Natural killer cell treated with Interleukin-12 subunit alpha and Interleukin-12 subunit beta and Interleukin-15 and Interleukin-18, amount 100 ng/mL, for 72 hours (primary cell): ENCODE measurements around the gene PRR30. TPM values are rescaled to one million over a fixed set of nuclear protein-coding genes. Genes with fewer than 3 reads are reported as not detected.

Experiments
- ATAC-seq, 2 donors: fragments of 150-1000 bp; cut with Tn5 transposase in 1 of 2; sonication (Bioruptor Pico), chemical (Tn5 transposase) in 1 of 2; 2 replicates each; pipeline ENCODE4 v1.10.0; 2021
- DNase-seq: peaks from one replicate; pipeline ENCODE4 v3.0.0; 2022; ENCODE audit warnings: low spot score
- H3K27ac Mint-ChIP-seq, 2 donors: 1 replicate in 1 of 2; 2 replicates in 1 of 2; pipeline ENCODE4 v1.8.0; 2022; ENCODE audit warnings: mixed read lengths in 2 of 2, mild to moderate bottlenecking in 1 of 2, moderate library complexity in 1 of 2
- H3K27me3 Mint-ChIP-seq, 2 donors: 1 replicate in 1 of 2; 2 replicates in 1 of 2; pipeline ENCODE4 v1.8.0; 2022; ENCODE audit warnings: mixed read lengths in 2 of 2
- H3K36me3 Mint-ChIP-seq: one replicate; pipeline ENCODE4 v1.8.0; 2022; ENCODE audit warnings: mixed read lengths
- H3K4me1 Mint-ChIP-seq, 2 donors: 1 replicate in 1 of 2; 2 replicates in 1 of 2; pipeline ENCODE4 v1.8.0; 2022; ENCODE audit warnings: low read depth in 2 of 2, mixed read lengths in 2 of 2, mild to moderate bottlenecking in 1 of 2
- H3K4me3 Mint-ChIP-seq: one replicate; pipeline ENCODE4 v1.8.0; 2022; ENCODE audit warnings: mixed read lengths
- H3K9me3 Mint-ChIP-seq: 2 replicates; pipeline ENCODE4 v1.8.0; 2022; ENCODE audit warnings: mixed read lengths
- total RNA-seq, 2 donors: library from RNA; stranded (reverse); gene quantifications; one replicate each; pipeline ENCODE4 v1.2.3, GENCODE V29; 2022

Gene PRR30
- total RNA-seq, 2 donors from 2014 or later = not detected

DNA sequence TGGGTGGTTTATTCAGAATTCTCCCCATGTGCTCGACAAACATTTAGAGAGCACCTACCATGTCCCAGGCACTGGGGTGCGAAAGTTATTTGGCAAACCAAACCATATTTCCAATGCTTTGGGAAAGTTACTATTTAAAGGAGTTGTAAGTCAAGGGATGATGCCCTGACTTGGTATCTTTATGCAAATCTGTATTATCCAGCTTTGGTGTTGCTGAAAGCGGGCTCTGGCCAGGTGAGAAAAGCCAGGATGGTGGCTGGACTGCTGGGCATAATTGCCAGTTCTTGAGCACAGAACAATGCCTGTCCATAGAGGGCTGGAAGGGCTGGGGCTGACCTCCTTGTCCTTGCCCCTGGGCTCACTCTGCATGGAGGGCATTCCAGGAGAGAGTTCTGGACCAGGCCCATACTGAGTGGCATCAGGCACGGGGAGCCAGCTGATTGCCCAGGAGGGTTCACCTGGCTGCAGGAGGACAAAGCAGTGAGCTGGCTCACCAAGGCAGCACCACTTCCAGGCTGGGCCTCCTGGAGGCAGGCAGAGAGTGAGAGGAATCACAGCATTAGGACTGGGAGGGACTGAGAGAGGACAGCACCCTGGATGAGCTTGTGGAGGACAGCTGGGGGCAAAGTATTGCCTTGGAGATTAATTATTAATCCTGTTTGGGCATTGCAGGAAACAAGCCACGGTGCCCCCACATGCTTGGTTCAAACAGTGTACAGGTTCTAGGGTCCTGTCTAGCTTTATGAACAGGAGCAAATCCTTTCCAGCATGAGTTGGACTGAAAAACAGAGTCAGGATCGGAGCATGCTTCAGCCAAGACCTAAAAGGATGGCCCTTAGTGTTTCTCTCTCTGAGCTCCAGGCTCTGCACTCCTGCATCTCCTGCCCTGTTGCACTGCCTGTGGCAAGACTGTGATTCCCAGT, 45.5 kb downstream of the PRR30 start:
- Mint-ChIP-seq H3K9me3 (no peaks in the 10 kb centered on the region), H3K4me1 (peaks cover 0 to 19% of the 10 kb centered on the region in 2 donors), H3K27me3 (no peaks in the 10 kb centered on the region), H3K4me3 (no peak overlapping the region), H3K27ac (no peak overlapping the region), H3K36me3 (no peaks in the 10 kb centered on the region)
- ATAC-seq (no peak), DNase-seq (no peak)

DNA sequence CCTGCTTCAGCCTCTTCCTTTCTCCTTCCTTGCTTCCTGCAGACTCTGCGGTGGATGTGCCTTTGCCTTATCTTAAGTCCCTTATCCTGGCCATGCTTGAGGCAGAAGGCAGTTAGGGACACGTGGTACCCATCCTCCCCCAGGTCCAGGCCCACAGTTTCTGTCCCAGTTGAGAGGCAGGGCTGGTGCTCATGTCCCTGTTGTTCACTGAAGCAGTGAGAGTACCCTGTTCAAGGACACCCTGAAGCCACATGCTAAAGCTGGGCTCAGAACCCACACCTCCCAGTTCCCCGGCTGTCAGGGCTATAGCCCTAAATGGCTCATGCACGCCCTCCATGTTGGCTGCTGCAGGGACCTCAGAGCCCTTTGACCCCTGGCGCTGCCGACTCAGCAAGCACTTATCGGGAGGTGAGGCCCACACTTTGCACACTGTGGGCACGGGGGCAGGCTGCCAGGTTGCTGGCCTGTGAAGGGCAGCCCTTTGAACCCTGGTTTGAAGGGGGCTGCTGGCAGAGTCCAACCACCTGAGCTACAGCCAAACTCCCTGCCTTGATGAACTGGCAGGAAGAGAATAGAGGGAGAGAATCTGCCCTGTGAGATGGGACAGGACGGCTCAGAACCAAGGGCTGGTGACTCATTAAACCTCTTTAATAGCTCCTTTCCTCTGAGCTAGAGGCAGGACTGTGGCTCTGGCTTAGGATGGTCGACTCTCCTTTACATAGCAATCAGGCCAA, 46.3 kb downstream of the PRR30 start:
- DNase-seq = no peak
- no peaks in the 10 kb centered on the region for H3K9me3 Mint-ChIP-seq
- ATAC-seq = no peak
- no peaks in the 10 kb centered on the region for H3K36me3 Mint-ChIP-seq
- peaks cover 0 to 19% of the 10 kb centered on the region in 2 donors for H3K4me1 Mint-ChIP-seq
- H3K27me3 Mint-ChIP-seq = no peaks in the 10 kb centered on the region
- H3K4me3 Mint-ChIP-seq = no peak overlapping the region
- H3K27ac Mint-ChIP-seq = no peak overlapping the region

DNA sequence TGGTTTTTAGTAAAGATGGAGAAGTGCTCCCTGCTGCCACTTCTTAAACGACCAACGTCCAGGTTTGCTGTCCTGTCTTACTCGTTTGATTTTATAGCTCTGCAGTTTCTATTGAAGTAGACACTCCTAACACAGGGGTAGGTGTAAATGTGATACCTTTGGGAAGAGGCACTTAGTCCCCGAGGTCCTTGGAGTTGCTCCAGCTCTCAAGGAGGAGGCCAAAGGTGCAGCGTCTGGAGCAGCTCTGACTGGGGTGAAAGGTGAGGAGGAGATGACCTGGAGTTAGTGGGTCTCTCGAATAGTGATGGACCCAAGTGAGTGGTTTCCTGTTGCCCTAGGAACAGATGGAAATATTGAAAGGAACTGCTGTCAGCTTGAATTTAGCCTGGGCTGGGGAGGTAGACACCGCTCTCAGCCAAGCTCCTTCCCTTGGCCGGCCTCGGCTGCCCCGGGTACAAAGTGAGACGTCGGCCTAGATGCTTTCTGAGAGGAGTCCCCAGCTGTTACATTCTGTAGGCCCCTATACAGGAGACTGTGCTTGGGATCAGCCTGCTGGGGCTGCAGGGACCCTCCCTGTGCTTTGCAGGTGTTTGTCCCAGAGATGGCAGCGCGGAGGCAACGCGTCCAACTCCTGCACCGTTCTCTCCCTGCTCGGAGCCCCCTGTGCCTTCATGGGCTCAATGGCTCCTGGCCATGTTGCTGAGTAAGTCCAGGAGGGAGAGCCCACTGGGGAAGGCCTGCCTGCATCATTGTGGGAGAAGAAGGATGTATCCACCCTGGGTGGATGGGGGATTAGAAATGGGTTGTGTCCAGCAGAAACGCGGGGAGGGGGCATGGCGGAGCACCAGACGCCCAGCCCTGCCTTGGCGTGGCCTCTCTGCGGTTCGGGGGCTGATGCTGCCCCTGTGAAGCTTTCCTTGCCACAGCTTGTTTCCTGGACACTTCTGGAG, 47.2 kb downstream of the PRR30 start:
- DNase-seq (no peak), ATAC-seq (no peak)
- no peak overlapping the region for H3K27ac Mint-ChIP-seq
- no peaks in the 10 kb centered on the region for H3K27me3 Mint-ChIP-seq
- peaks cover 0 to 19% of the 10 kb centered on the region in 2 donors for H3K4me1 Mint-ChIP-seq
- H3K9me3 Mint-ChIP-seq = no peaks in the 10 kb centered on the region
- H3K36me3 Mint-ChIP-seq = no peaks in the 10 kb centered on the region
- no peak overlapping the region for H3K4me3 Mint-ChIP-seq

DNA sequence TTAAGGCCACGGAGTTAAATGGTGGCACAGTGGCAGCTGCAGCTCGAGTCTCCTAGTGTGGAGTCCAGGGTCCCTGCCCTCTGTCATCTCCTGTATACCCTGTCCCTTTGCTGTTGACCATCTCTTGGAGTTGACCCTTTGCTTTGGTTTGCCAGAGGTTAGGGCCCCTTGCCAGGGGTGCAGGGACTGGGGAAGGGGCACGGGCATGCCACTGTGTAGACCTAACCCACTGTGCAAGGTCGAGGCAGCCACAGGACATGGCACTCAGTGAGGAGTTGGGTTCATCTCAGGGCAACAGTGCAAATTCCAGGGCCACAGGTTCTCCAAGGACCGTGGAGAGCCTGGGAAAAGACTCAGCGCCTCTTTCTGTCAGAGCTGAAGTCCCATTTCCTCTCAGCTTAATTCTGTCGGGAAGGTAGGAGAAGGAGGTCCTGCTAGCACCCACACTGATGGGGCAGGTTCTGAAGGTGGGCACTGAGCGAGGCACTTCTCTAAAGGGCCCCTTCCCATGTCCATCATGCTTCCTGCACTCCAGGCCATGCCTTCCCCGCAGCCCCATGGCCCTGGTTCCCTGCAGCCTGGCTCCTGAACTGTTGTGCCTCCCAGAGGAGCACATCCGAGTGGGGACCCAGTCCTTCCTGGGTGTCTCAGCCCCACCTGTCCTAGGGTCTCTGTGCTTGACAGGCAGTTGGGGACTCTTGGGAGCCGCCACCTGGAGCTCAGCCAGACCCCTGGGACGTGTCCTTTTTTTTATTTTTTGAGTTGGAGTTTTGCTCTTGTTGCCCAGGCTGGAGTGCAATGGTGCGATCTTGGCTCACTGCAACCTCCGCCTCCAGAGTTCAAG, 49.9 kb downstream of the PRR30 start:
- Mint-ChIP-seq H3K4me3 (no peak overlapping the region), H3K36me3 (no peaks in the 10 kb centered on the region), H3K27me3 (no peaks in the 10 kb centered on the region), H3K27ac (no peak overlapping the region), H3K4me1 (peaks cover 7 to 16% of the 10 kb centered on the region in 2 donors), H3K9me3 (no peaks in the 10 kb centered on the region)
- no peak for DNase-seq
- ATAC-seq = no peak

DNA sequence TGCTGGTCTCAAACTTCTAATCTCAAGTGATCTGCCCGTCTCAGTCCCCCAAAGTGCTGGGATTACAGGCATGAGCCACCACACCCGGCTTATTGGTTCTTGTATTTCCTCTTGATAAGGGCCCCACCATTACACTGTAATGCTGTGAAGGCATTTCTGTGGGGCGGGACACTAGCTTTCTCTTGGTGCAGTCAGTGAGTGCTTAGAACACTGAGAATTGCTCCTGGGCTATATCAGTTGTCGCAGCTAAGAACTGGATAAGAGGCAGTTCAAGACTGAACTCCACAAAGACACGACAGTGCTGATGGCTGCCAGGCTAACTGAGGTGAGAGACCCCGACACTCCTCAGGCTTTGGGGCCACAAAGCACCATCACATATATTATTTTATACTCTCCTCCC, 50.6 kb downstream of the PRR30 start:
- peaks cover 7 to 20% of the 10 kb centered on the region in 2 donors for H3K4me1 Mint-ChIP-seq
- ATAC-seq = no peak
- no peaks in the 10 kb centered on the region for H3K9me3 Mint-ChIP-seq
- DNase-seq = no peak
- H3K27ac Mint-ChIP-seq = no peak overlapping the region
- no peaks in the 10 kb centered on the region for H3K36me3 Mint-ChIP-seq
- H3K4me3 Mint-ChIP-seq = no peak overlapping the region
- no peaks in the 10 kb centered on the region for H3K27me3 Mint-ChIP-seq

DNA sequence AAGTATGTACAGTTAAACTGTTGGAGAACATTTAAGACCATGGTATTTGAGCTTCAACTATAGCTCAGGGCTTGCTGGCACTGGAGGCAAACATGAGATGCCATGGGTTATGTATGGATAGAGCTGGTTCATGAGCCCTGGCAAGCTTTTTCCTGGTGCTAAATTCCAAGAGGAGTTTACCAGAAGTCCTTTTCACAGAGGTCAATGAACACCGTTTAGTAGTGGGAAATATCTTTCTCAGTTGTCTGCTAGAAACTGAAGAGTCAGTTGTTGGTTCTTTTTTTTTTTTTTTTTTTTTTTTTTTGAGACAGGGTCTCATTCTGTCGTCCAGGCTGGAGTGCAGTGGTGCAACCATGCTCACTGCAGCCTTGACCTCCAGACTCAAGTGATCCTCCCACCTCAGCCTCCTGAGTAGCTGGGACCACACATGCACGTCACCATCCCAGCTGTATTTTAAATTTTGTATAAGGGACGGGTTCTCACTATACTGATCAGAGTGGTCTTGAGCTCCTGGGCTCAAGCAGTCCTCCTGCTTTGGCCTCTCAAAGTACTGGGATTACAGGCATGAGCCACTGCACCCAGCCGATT, 51.3 kb downstream of the PRR30 start:
- H3K36me3 Mint-ChIP-seq = no peaks in the 10 kb centered on the region

More for the DNA sequence above, 51.3 kb downstream of the PRR30 start:
- no peaks in the 10 kb centered on the region for H3K9me3 Mint-ChIP-seq
- peaks cover 7 to 23% of the 10 kb centered on the region in 2 donors for H3K4me1 Mint-ChIP-seq
- ATAC-seq (no peak), DNase-seq (no peak)
- H3K27me3 Mint-ChIP-seq = no peaks in the 10 kb centered on the region
- H3K4me3 Mint-ChIP-seq = peak overlapping the region; percentile 81
- no peak overlapping the region for H3K27ac Mint-ChIP-seq

Other genes starting within 250 kb of the PRR30 start
- 10 to 100 TPM in 1 of 2 donors, 1 to 10 TPM in 1; 5.7 to 10.0 TPM for gene MAPRE3, start 168.8 kb downstream of the PRR30 start, total RNA-seq
- 100 to 1,000 TPM; 132 to 176 TPM for gene TMEM214, start 106.4 kb downstream of the PRR30 start, total RNA-seq
- gene AGBL5, start 87.7 kb downstream of the PRR30 start, total RNA-seq = 10 to 100 TPM; 12.5 to 20.5 TPM
- 100 to 1,000 TPM; 286 to 393 TPM for gene OST4, start 67.8 kb downstream of the PRR30 start, total RNA-seq
- 10 to 100 TPM in 1 of 2 donors, 1 to 10 TPM in 1; 8.7 to 14.2 TPM for gene EMILIN1, start 60.8 kb downstream of the PRR30 start, total RNA-seq
- 1 to 10 TPM; 2.5 to 5.1 TPM for gene KHK, start 52.6 kb downstream of the PRR30 start, total RNA-seq
- gene CGREF1, start 20.3 kb downstream of the PRR30 start, total RNA-seq = 1 to 10 TPM in 1 of 2 donors, under 1 TPM in 1; 0.36 to 1.4 TPM
- under 1 TPM in 1 of 2 donors, not detected in 1; 0.25 TPM for gene ABHD1, start 15.6 kb downstream of the PRR30 start, total RNA-seq
- 100 to 1,000 TPM in 1 of 2 donors, 10 to 100 TPM in 1; 91.6 to 109 TPM for gene PREB, start 4.8 kb downstream of the PRR30 start, total RNA-seq
- not detected for gene TCF23, start 9.6 kb upstream of the PRR30 start, total RNA-seq
- gene ATRAID, start 72.6 kb upstream of the PRR30 start, total RNA-seq = 10 to 100 TPM; 59.3 to 59.9 TPM
- 100 to 1,000 TPM in 1 of 2 donors, 10 to 100 TPM in 1; 40.7 to 123 TPM for gene SLC5A6, start 72.9 kb upstream of the PRR30 start, total RNA-seq
- gene CAD, start 78.0 kb upstream of the PRR30 start, total RNA-seq = 100 to 1,000 TPM in 1 of 2 donors, 10 to 100 TPM in 1; 50.6 to 175 TPM
- not detected for gene SLC30A3, start 123.6 kb upstream of the PRR30 start, total RNA-seq
- not detected for gene DNAJC5G, start 136.0 kb upstream of the PRR30 start, total RNA-seq
- under 1 TPM; 0.28 to 0.33 TPM for gene TRIM54, start 143.0 kb upstream of the PRR30 start, total RNA-seq
- 1 to 10 TPM; 1.3 TPM for gene UCN, start 169.0 kb upstream of the PRR30 start, total RNA-seq
- 10 to 100 TPM; 92.4 to 96.1 TPM for gene MPV17, start 183.7 kb upstream of the PRR30 start, total RNA-seq
- gene GTF3C2, start 217.4 kb upstream of the PRR30 start, total RNA-seq = 100 to 1,000 TPM in 1 of 2 donors, 10 to 100 TPM in 1; 85.4 to 107 TPM
- 10 to 100 TPM; 49.5 to 52.0 TPM for gene EIF2B4, start 230.9 kb upstream of the PRR30 start, total RNA-seq
- gene SNX17, start 231.2 kb upstream of the PRR30 start, total RNA-seq = 100 to 1,000 TPM; 100 to 113 TPM
- 10 to 100 TPM; 21.8 to 23.6 TPM for gene ZNF513, start 241.3 kb upstream of the PRR30 start, total RNA-seq